NB4 (cell line): Measurements from ENCODE around the gene NTSR2.

ENCODE experiments used
- DNase-seq: peaks from one replicate; pipeline ENCODE4 v3.0.0; 2010; ENCODE audit warnings: low read depth
- H3K4me3 ChIP-seq: one replicate; pipeline ENCODE4 v1.5.1; 2011; ENCODE audit warnings: mild to moderate bottlenecking, low read depth, low read length, moderate library complexity
- MYC ChIP-seq: IDR thresholded peaks from 2 replicates; pipeline ENCODE4 v1.6.1; 2011; ENCODE audit warnings: low read depth, low read length
- POLR2A ChIP-seq: IDR thresholded peaks from 2 replicates; pipeline ENCODE4 v1.6.1; 2011; ENCODE audit warnings: mild to moderate bottlenecking; ENCODE audit not compliant: insufficient read length; ENCODE audit errors: extremely low read depth
- TF ChIP-seq, protein P1 (sequence below): IDR thresholded peaks from one replicate; pipeline ENCODE4 v1.5.1; 2012; ENCODE audit warnings: low read depth, low read length
- TF ChIP-seq, protein P2 (sequence below): IDR thresholded peaks from 2 replicates; pipeline ENCODE4 v1.6.1; 2011; ENCODE audit warnings: low read depth, low read length

Gene NTSR2

DNA sequence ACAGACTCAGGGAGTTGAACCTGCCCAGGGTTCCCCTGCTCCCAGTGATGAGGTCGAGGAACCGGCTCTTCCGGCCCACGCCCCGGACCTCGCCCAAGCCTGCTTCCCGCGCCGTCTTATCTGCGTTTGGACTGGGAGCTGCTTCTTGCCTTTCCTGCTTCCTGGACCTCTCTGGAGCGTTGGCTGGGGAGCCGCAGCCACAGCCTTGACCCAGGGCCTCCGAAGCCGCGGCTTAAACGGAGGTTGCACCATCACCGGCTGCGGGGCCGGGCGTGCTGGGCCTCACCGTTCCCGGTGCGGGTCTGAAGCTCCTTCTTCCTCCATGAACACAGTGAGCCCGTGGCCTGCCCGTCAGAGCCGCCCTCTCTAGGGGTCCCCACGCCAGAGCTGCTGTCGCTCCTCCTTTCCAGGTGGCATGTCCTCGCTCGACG is 13.3 kb downstream of the NTSR2 start:
- H3K4me3 ChIP-seq = no peak overlapping the region
- TF ChIP-seq, protein P1, sequence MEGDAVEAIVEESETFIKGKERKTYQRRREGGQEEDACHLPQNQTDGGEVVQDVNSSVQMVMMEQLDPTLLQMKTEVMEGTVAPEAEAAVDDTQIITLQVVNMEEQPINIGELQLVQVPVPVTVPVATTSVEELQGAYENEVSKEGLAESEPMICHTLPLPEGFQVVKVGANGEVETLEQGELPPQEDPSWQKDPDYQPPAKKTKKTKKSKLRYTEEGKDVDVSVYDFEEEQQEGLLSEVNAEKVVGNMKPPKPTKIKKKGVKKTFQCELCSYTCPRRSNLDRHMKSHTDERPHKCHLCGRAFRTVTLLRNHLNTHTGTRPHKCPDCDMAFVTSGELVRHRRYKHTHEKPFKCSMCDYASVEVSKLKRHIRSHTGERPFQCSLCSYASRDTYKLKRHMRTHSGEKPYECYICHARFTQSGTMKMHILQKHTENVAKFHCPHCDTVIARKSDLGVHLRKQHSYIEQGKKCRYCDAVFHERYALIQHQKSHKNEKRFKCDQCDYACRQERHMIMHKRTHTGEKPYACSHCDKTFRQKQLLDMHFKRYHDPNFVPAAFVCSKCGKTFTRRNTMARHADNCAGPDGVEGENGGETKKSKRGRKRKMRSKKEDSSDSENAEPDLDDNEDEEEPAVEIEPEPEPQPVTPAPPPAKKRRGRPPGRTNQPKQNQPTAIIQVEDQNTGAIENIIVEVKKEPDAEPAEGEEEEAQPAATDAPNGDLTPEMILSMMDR = no peak
- no peak for TF ChIP-seq MYC
- no peak for TF ChIP-seq POLR2A
- TF ChIP-seq, protein P2, sequence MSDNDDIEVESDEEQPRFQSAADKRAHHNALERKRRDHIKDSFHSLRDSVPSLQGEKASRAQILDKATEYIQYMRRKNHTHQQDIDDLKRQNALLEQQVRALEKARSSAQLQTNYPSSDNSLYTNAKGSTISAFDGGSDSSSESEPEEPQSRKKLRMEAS = no peak
- DNase-seq = no peak

DNA sequence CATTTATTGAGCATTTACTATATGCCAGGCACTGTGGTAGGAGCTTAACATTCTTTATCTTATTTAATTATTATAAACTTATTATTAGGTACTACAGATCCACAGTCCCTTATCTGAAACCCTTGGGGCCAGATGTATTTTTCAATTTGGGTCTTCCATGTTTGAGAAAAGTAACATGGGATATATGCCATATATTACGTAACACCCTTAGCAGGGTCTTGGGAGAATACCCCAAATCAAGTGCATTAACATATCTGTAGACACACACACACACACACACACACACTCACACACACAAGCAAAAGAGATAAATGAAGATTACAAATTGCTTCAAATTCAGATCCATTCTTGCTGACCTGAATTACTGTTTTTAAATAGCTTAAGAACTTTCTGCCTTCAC is 13.7 kb downstream of the NTSR2 start:
- no peak for DNase-seq
- TF ChIP-seq, protein P2 = no peak
- TF ChIP-seq, protein P1 = no peak
- no peak for TF ChIP-seq POLR2A
- TF ChIP-seq MYC = no peak
- no peak overlapping the region for H3K4me3 ChIP-seq

DNA sequence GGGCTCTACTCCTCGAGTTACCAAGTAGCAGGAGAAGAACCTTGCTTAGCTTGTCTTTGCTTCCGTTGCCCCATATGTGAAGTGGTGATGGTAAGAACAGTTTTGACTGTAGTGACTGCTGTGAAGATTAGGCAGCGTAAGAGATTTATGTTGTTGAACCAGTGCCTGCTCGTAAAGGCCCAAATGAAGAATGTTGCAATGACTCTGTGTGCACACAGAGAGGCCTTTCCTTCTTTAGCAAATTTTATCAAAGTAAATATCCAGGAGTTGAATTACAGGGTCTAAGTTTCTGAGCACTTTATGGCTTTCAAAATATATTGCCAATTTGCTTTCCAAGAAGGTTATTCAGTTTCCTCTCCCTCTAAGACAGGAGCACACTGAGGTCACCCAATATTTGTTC is 14.5 kb downstream of the NTSR2 start:
- TF ChIP-seq POLR2A (no peak), MYC (no peak)
- TF ChIP-seq, protein P1 = no peak
- TF ChIP-seq, protein P2 = no peak
- no peak for DNase-seq
- no peak overlapping the region for H3K4me3 ChIP-seq

DNA sequence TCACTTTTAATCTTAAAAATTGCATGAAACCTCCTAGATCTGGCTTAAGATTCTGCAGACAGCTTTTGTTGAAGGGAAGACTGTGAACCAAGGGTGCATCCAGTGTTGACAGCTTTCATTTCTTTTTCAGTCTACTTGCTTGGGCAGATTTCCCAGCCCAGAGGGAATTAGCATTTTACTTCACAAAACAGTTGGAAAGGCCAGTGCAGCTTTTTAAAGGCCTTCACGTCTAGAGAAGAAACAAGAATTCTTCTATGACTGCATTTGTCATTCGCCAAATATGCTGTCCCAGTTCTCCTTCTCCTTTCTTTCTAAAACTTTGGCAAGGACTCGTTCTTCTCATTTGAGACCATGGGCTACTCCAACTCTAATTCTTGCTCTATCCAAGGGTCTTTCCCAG is 17.4 kb downstream of the NTSR2 start:
- TF ChIP-seq POLR2A = no peak
- no peak for DNase-seq

DNA sequence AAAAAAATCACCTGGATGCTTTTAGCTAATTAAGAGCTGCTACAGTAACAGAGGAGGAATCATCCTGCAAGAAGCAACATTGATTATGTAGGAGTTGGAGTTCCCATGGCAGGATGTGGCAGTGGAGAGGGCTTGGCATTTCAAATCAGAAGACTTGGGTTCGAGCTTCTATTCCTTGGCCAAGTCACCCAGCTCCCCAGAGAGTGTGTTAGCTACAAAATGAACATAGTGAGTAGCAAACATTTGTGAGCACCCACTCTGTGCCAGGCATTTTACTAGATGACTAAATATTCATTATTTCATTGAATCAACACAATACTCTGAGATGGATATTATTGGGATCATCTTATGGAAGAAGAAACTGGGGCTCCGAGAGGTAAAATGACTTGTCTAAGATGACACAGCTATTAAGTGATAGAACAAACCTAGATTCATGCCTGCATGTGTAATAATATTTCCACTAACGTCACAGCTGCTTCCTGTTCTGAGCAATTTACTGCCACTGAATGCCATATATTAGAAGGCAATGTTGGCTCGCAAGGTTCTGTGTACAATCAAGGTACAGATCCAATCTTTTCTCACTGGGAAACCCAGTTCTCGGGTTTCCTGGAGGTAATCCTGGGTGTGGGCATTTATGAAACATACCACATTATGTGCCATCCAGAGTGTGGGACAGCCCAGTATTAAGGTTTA is 18.0 kb downstream of the NTSR2 start:
- no peak for TF ChIP-seq POLR2A
- TF ChIP-seq MYC = no peak
- TF ChIP-seq, protein P1 = no peak
- no peak for DNase-seq
- no peak overlapping the region for H3K4me3 ChIP-seq

More for the DNA sequence above, 17.4 kb downstream of the NTSR2 start:
- no peak overlapping the region for H3K4me3 ChIP-seq

DNA sequence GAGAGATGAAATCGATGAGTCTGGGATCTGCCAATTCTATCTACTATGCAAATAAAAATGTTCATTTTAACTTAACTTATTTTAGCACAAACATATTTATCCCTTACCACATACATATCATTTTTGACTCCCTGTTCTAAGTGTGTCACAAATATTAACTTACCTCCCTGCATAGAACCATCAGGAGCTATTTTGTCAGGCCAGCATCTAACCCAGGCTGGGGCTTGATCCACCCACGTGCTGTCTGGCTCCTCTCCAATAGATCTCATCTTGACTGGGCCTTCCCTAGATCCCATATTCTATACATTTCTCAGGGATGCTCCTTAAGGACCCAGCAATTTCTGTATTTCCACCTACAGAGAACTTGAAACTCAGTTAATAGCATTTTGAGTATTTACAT is 20.9 kb downstream of the NTSR2 start:
- no peak for DNase-seq
- no peak overlapping the region for H3K4me3 ChIP-seq
- TF ChIP-seq, protein P1 = no peak
- TF ChIP-seq POLR2A = no peak
- TF ChIP-seq, protein P2 = no peak
- TF ChIP-seq MYC = no peak
